Measurements from ENCODE around the gene MTG2. TPM values are rescaled to one million over a fixed set of nuclear protein-coding genes. Genes with fewer than 3 reads are reported as not detected.

MTG2 gene
- total and polyA plus RNA-seq, 8 donors, result 13.6 to 77.9 (median 21.4) TPM

DNA sequence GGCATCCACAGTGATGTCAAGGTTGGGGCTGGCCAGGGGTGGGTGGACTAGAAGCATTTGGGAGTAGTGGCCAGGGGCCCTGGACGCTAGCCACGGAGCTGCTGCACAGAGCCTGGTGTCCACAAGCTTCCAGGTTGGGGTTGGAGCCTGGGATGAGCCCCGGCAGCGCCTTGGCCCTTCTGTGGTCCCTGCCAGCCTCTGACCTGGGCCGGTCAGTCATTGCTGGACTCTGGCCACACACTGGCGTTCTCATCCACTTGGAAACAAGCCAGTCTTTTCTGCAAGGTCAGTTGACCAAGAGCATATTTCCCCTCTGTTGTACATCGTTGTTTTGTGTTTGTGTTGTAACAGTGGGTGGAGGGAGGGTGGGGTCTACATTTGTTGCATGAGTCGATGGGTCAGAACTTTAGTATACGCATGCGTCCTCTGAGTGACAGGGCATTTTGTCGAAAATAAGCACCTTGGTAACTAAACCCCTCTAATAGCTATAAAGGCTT, 48.0 kb upstream of the MTG2 start:
- Histone ChIP-seq H3K9me3 (no peaks in the 10 kb centered on the region), H3K4me1 (peaks cover 5 to 50% (median 14%) of the 10 kb centered on the region in 4 donors), H3K4me3 (no peak overlapping the region), H3K36me3 (peaks cover 93 to 100% (median 100%) of the 10 kb centered on the region in 4 donors), H3K27ac (peak overlapping the region in 4 of 5 donors; percentile 18 to 76 (median 67)), H3K27me3 (no peaks in the 10 kb centered on the region)
- peak in 1 of 2 donors; percentile 50 for DNase-seq
- 44 to 66% (median 50%) methylated on average over 6 to 11 of the region's 11 CpGs for WGBS, 5 donors
- intact Hi-C loops (cut with DNase I; ENCODE audit: low total_unique reads), result loop anchor here (5.0 kb wide), 2 partner anchors 67 to 122 kb away; partner anchors contain the start of gene TAF4
- no peak for TF ChIP-seq POLR2AphosphoS5 (IDR thresholded peaks at IDR 0.05)
- TF ChIP-seq EP300 (IDR thresholded peaks at IDR 0.05), result no peak
- TF ChIP-seq CTCF (IDR thresholded peaks at IDR 0.05), result no peak
- TF ChIP-seq POLR2A (IDR thresholded peaks at IDR 0.05), result no peak

- Histone ChIP-seq H3K4me3 (no peak overlapping the region), H3K4me1 (peaks cover 11 to 60% (median 19%) of the 10 kb centered on the region in 4 donors), H3K27ac (peak overlapping the region in 2 of 5 donors; percentile 17 to 76), H3K9me3 (no peaks in the 10 kb centered on the region), H3K36me3 (peaks cover 90 to 100% (median 100%) of the 10 kb centered on the region in 4 donors), H3K27me3 (no peaks in the 10 kb centered on the region)
- intact Hi-C loops (cut with DNase I; ENCODE audit: low total_unique reads), result loop anchor here (5.0 kb wide), 1 partner anchor 68 kb away; the partner anchor contains the start of gene TAF4
- WGBS, 5 donors, result 84 to 90% (median 89%) methylated on average over 8 of the region's 8 CpGs
- no peak for DNase-seq
- no peak for TF ChIP-seq POLR2AphosphoS5 (IDR thresholded peaks at IDR 0.05)
- no peak for TF ChIP-seq POLR2A (IDR thresholded peaks at IDR 0.05)
- no peak for TF ChIP-seq CTCF (IDR thresholded peaks at IDR 0.05)
- no peak for TF ChIP-seq EP300 (IDR thresholded peaks at IDR 0.05)
Observed at GRCh38 chr20:62135573-62136266, 47.1 kb upstream of the MTG2 start.

DNA sequence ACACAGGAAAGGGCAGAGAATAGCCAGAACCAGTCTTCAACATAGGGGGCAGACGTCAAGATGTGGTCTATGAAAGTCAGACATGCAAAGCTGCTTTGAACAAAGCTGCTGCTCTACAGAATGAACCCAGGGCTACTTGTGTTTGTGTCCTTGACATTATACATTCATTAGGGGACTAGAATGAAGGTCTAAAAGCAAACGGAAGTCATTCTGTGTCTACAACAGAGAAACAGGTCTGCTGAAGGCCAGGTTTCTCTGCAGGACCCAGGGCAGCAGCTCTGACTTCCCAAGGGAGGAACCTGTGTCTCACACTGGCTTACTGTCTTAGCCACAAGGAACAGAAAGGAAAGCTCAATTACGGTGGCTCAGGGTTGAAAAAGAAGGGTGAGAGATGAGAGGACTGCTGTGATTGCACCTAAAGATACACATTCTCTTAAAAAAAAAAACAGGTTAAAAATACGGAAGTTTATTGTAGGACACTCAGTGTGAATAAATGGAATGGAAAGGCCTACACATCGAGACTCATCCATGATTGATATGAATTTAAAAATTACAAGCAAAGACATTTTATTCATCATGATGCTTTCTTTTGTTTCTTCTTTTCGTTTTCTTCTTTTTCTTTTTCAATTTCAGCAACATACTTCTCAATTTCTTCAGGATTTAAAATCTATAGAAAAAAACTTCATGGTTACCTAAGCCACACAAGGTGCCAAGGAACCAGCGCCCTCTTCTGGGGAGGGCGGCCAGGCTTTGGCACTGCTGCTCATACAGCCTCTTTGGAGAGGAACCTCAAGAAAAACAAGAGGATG, 46.3 kb upstream of the MTG2 start:
- Histone ChIP-seq H3K4me3 (no peak overlapping the region), H3K27ac (peak overlapping the region in 2 of 5 donors; percentile 19 to 25), H3K9me3 (no peaks in the 10 kb centered on the region), H3K4me1 (peaks cover 18 to 67% (median 26%) of the 10 kb centered on the region in 4 donors), H3K36me3 (peaks cover 82 to 93% (median 92%) of the 10 kb centered on the region in 4 donors), H3K27me3 (no peaks in the 10 kb centered on the region)
- intact Hi-C loops (cut with DNase I; ENCODE audit: low total_unique reads), result loop anchor here (5.0 kb wide), 1 partner anchor 69 kb away; the partner anchor contains the start of gene TAF4
- DNase-seq, result peak; percentile 77 to 90
- 49 to 53% (median 51%) methylated on average over 8 of the region's 8 CpGs for WGBS, 5 donors
- no peak for TF ChIP-seq EP300 (IDR thresholded peaks at IDR 0.05)
- peak in 2 of 3 donors; percentile 9 to 33 for TF ChIP-seq POLR2AphosphoS5 (IDR thresholded peaks at IDR 0.05)
- TF ChIP-seq CTCF (IDR thresholded peaks at IDR 0.05), result peak in 5 of 7 experiments; percentile 25 to 80 (median 66)
- TF ChIP-seq POLR2A (IDR thresholded peaks at IDR 0.05), result no peak

DNA sequence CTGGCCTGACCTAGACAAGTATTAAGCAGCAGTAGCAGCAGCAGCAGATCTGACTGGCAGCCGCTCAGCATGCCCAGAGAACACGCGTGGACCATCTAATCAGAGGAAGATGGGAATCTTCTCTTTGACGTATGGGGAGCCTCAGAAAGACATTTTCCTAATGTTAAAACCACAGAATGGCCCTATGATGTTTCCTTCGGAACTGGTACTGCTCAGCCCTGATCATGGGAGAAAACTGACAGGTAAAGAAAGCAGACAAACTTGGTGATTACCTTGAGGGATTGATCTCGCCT, 45.8 kb upstream of the MTG2 start:
- intact Hi-C loops (cut with DNase I; ENCODE audit: low total_unique reads), result loop anchor here (5.0 kb wide), 1 partner anchor 70 kb away; the partner anchor contains the start of gene TAF4
- DNase-seq, result no peak
- Histone ChIP-seq H3K27me3 (no peaks in the 10 kb centered on the region), H3K9me3 (no peaks in the 10 kb centered on the region), H3K27ac (no peak overlapping the region), H3K36me3 (peaks cover 76 to 88% (median 86%) of the 10 kb centered on the region in 4 donors), H3K4me1 (peaks cover 24 to 67% (median 32%) of the 10 kb centered on the region in 4 donors), H3K4me3 (no peak overlapping the region)
- TF ChIP-seq POLR2AphosphoS5 (IDR thresholded peaks at IDR 0.05) (no peak), CTCF (IDR thresholded peaks at IDR 0.05) (peak in 1 of 7 experiments; percentile 42), EP300 (IDR thresholded peaks at IDR 0.05) (no peak)
- WGBS, 5 donors, result 67 to 82% (median 79%) methylated on average over 6 of the region's 6 CpGs
